Calu3 (cell line): ENCODE results near the gene MIDN. TPM values are rescaled to one million over a fixed set of nuclear protein-coding genes. Genes with fewer than 3 reads are reported as not detected.

Experiments used
- BruUV-seq: library from RNA; stranded (reverse); fragments of 400-500 nt; replicated peaks from 2 replicates; lab custom pipeline; 2021; lab: Mats Ljungman, UMichigan
- CTCF ChIA-PET: fragments of 300-600 bp; sonication (Branson Sonifier 250); formaldehyde crosslinking; loops from one replicate; lab custom pipeline; 2022; ENCODE audit warnings: antibody characterized with exemption; lab: Charles Lee
- DNase-seq: peaks from one replicate; pipeline ENCODE4 v3.0.0; 2022
- H3K27ac Mint-ChIP-seq: one replicate; pipeline ENCODE4 v1.8.0; 2022; ENCODE audit warnings: mixed read lengths; ENCODE audit not compliant: unreplicated experiment
- H3K27me3 Mint-ChIP-seq: one replicate; pipeline ENCODE4 v1.8.0; 2022; ENCODE audit warnings: mixed read lengths; ENCODE audit not compliant: unreplicated experiment
- H3K36me3 Mint-ChIP-seq: one replicate; pipeline ENCODE4 v1.8.0; 2022; ENCODE audit warnings: mild to moderate bottlenecking, moderate library complexity, mixed read lengths; ENCODE audit not compliant: insufficient read depth, unreplicated experiment
- H3K4me1 Mint-ChIP-seq: one replicate; pipeline ENCODE4 v1.8.0; 2022; ENCODE audit warnings: mild to moderate bottlenecking, low read depth, mixed read lengths; ENCODE audit not compliant: unreplicated experiment
- H3K4me3 Mint-ChIP-seq: one replicate; pipeline ENCODE4 v1.8.0; 2022; ENCODE audit warnings: mild to moderate bottlenecking, low read depth, moderate library complexity, mixed read lengths; ENCODE audit not compliant: unreplicated experiment
- H3K9me3 Mint-ChIP-seq: one replicate; pipeline ENCODE4 v1.8.0; 2022; ENCODE audit warnings: low read depth, mixed read lengths; ENCODE audit not compliant: unreplicated experiment
- CTCF ChIP-seq: fragments of 200-600 bp; IDR thresholded peaks from one replicate; pipeline ENCODE4 v1.8.0; 2022; ENCODE audit warnings: antibody characterized with exemption; ENCODE audit not compliant: unreplicated experiment
- intact Hi-C: fragments of 100-400 bp; cut with micrococcal nuclease; formaldehyde crosslinking; loops from one replicate; pipeline ENCODE4 v1.10.0; 2022; ENCODE audit not compliant: unreplicated experiment
- total RNA-seq: library from RNA; stranded (reverse); gene quantifications from 2 replicates; pipeline ENCODE4 v1.2.3, GENCODE V29; 2022

The MIDN gene
- total RNA-seq, 1 experiment from 2014 or later = 61.8 TPM

GRCh38 chr19:1281569-1282287, 33.3 kb downstream of the MIDN start:
- CTCF ChIA-PET = no interaction called here
- no peak for TF ChIP-seq CTCF
- no TSS peak for BruUV-seq
- no peak overlapping the region for H3K4me3 Mint-ChIP-seq
- intact Hi-C loops = no loop called here
- H3K36me3 Mint-ChIP-seq = peaks cover 22% of the 10 kb centered on the region
- no peak for DNase-seq
- H3K27ac Mint-ChIP-seq = no peak overlapping the region
- H3K9me3 Mint-ChIP-seq = no peaks in the 10 kb centered on the region
- H3K27me3 Mint-ChIP-seq = peaks cover 26% of the 10 kb centered on the region
- H3K4me1 Mint-ChIP-seq = peaks cover 8% of the 10 kb centered on the region

GRCh38 chr19:1282588-1283206, 34.3 kb downstream of the MIDN start:
- DNase-seq = no peak
- Mint-ChIP-seq H3K4me1 (peaks cover 8% of the 10 kb centered on the region), H3K9me3 (no peaks in the 10 kb centered on the region), H3K4me3 (no peak overlapping the region), H3K27ac (no peak overlapping the region), H3K36me3 (peaks cover 18% of the 10 kb centered on the region), H3K27me3 (peaks cover 32% of the 10 kb centered on the region)
- no peak for TF ChIP-seq CTCF
- no TSS peak for BruUV-seq
- CTCF ChIA-PET = no interaction called here
- intact Hi-C loops = no loop called here

- CTCF ChIA-PET = no interaction called here
- H3K27ac Mint-ChIP-seq = no peak overlapping the region
- H3K9me3 Mint-ChIP-seq = no peaks in the 10 kb centered on the region
- no peak overlapping the region for H3K4me3 Mint-ChIP-seq
- intact Hi-C loops = no loop called here
- peaks cover 8% of the 10 kb centered on the region for H3K4me1 Mint-ChIP-seq
- peaks cover 18% of the 10 kb centered on the region for H3K36me3 Mint-ChIP-seq
- no peak for TF ChIP-seq CTCF
- DNase-seq = no peak
- BruUV-seq = no TSS peak
- H3K27me3 Mint-ChIP-seq = peaks cover 32% of the 10 kb centered on the region
Observed at GRCh38 chr19:1283207-1283916, 35.0 kb downstream of the MIDN start.

GRCh38 chr19:1283917-1284292, 35.5 kb downstream of the MIDN start:
- H3K9me3 Mint-ChIP-seq = no peaks in the 10 kb centered on the region
- CTCF ChIA-PET = interaction anchor here (0.7 kb wide), 1 partner anchor 40 kb away, joined by 6 read pairs; no protein-coding TSS in a partner anchor
- peaks cover 18% of the 10 kb centered on the region for H3K36me3 Mint-ChIP-seq
- no peak overlapping the region for H3K27ac Mint-ChIP-seq
- DNase-seq = no peak
- intact Hi-C loops = no loop called here
- H3K4me1 Mint-ChIP-seq = peaks cover 8% of the 10 kb centered on the region
- no peak overlapping the region for H3K4me3 Mint-ChIP-seq
- BruUV-seq = no TSS peak
- peaks cover 32% of the 10 kb centered on the region for H3K27me3 Mint-ChIP-seq
- no peak for TF ChIP-seq CTCF
